SW 1271 (cell line): ENCODE measurements around the gene RPTOR.

Source experiments
- DNase-seq, 2 experiments: peaks; one replicate each; lab custom pipeline; 2025; lab: John Stamatoyannopoulos, UW

RPTOR gene

GRCh38 chr17:80949451-80950421 is 405.1 kb downstream of the RPTOR start:
- no peak for DNase-seq

- DNase-seq: no peak
Measured at GRCh38 chr17:80950466-80951120, 406.0 kb downstream of the RPTOR start.

- DNase-seq: no peak
Measured at GRCh38 chr17:80951121-80952090, 406.8 kb downstream of the RPTOR start.

GRCh38 chr17:80952291-80952690 is 407.7 kb downstream of the RPTOR start:
- DNase-seq: no peak

GRCh38 chr17:80953471-80954315 is 409.1 kb downstream of the RPTOR start:
- no peak for DNase-seq

GRCh38 chr17:80955078-80955477 is 410.4 kb downstream of the RPTOR start:
- DNase-seq: no peak

GRCh38 chr17:80955671-80956280 is 411.1 kb downstream of the RPTOR start:
- no peak for DNase-seq

- DNase-seq: no peak
Measured at GRCh38 chr17:80956321-80957190, 411.9 kb downstream of the RPTOR start.

GRCh38 chr17:80957461-80957941 is 412.9 kb downstream of the RPTOR start:
- no peak for DNase-seq

- DNase-seq: no peak
Measured at GRCh38 chr17:80959330-80960036, 414.8 kb downstream of the RPTOR start.

- DNase-seq: no peak
Measured at GRCh38 chr17:80960037-80960796, 415.6 kb downstream of the RPTOR start.

GRCh38 chr17:80960797-80961452 is 416.3 kb downstream of the RPTOR start:
- DNase-seq: no peak

- no peak for DNase-seq
Measured at GRCh38 chr17:80961541-80962330, 417.1 kb downstream of the RPTOR start.

GRCh38 chr17:80962356-80963329 is 418.0 kb downstream of the RPTOR start:
- no peak for DNase-seq

GRCh38 chr17:80963812-80964543 is 419.3 kb downstream of the RPTOR start:
- DNase-seq: no peak
